HepG2 (cell line): Measurements from ENCODE around the gene PRUNE1. TPM values are rescaled to one million over a fixed set of nuclear protein-coding genes. Genes with fewer than 3 reads are reported as not detected.

ENCODE experiments used
- ARNT ChIP-seq: fragments of 450-650 bp; IDR thresholded peaks from 2 replicates; pipeline ENCODE4 v1.6.1; 2017
- CBX1 ChIP-seq: IDR thresholded peaks from one replicate; pipeline ENCODE4 v1.6.1; 2016; ENCODE audit warnings: antibody characterized with exemption, low read depth
- FOXK2 ChIP-seq: fragments of 450-650 bp; IDR thresholded peaks from 2 replicates; pipeline ENCODE4 v1.6.1; 2016
- KLF9 ChIP-seq: IDR thresholded peaks from 2 replicates; pipeline ENCODE4 v1.6.1; 2016; ENCODE audit warnings: low read depth
- MAZ ChIP-seq, 2 experiments: sonication (generic) in 1 of 2; formaldehyde crosslinking in 1 of 2; IDR thresholded peaks; 2 replicates each; pipeline versions ENCODE4 v1.5.0 to v1.6.1; 2012 to 2020; ENCODE audit warnings: low read depth in 2 of 2, mild to moderate bottlenecking in 2 of 2, borderline replicate concordance in 1 of 2, improper control_type of control experiment in 1 of 2, low read length in 1 of 2, missing genetic modification reagents in 1 of 2, moderate library complexity in 1 of 2
- MBNL3 ChIP-seq: fragments of 250-450 bp; sonication (Bioruptor Pico); conservative IDR thresholded peaks from 2 replicates; pipeline ENCODE4 v1.8.0; 2022; ENCODE audit warnings: mild to moderate bottlenecking, inconsistent platforms
- MNT ChIP-seq: fragments of 450-650 bp; IDR thresholded peaks from 2 replicates; pipeline ENCODE4 v1.6.1; 2016
- NFE2 ChIP-seq: sonication (generic); formaldehyde crosslinking; IDR thresholded peaks from 2 replicates; pipeline ENCODE4 v1.4.0; 2020; ENCODE audit warnings: missing genetic modification reagents
- PAF1 ChIP-seq: IDR thresholded peaks from 2 replicates; pipeline ENCODE4 v1.6.1; 2016; ENCODE audit warnings: missing genetic modification reagents, missing compliant biosample characterization
- PAWR ChIP-seq: sonication (generic); formaldehyde crosslinking; IDR thresholded peaks from 2 replicates; pipeline ENCODE4 v1.4.0; 2020; ENCODE audit warnings: missing genetic modification reagents, mild to moderate bottlenecking, borderline replicate concordance
- SETDB1 ChIP-seq: sonication (generic); formaldehyde crosslinking; IDR thresholded peaks from 2 replicates; pipeline ENCODE4 v1.5.1; 2020; ENCODE audit warnings: missing genetic modification reagents, mild to moderate bottlenecking, borderline replicate concordance
- SRSF9 ChIP-seq: fragments of 200-400 bp; formaldehyde crosslinking; IDR thresholded peaks from 2 replicates; pipeline ENCODE4 v1.6.1; 2018; ENCODE audit warnings: borderline replicate concordance, mild to moderate bottlenecking, low read depth, low read length; ENCODE audit not compliant: insufficient read depth, poor library complexity, severe bottlenecking
- ZBTB39 ChIP-seq: sonication (generic); formaldehyde crosslinking; IDR thresholded peaks from 2 replicates; pipeline ENCODE4 v1.5.0; 2020; ENCODE audit warnings: missing genetic modification reagents
- ZNF224 ChIP-seq: sonication (generic); formaldehyde crosslinking; IDR thresholded peaks from 2 replicates; pipeline ENCODE4 v1.5.0; 2020; ENCODE audit warnings: mild to moderate bottlenecking, missing genetic modification reagents
- ZNF263 ChIP-seq: sonication (generic); formaldehyde crosslinking; IDR thresholded peaks from 2 replicates; pipeline ENCODE4 v1.4.0; 2020; ENCODE audit warnings: missing genetic modification reagents
- ZNF274 ChIP-seq: sonication (generic); formaldehyde crosslinking; IDR thresholded peaks from 2 replicates; pipeline ENCODE4 v1.5.1; 2020; ENCODE audit warnings: mild to moderate bottlenecking, missing genetic modification reagents
- ZNF3 ChIP-seq: IDR thresholded peaks from 2 replicates; pipeline ENCODE4 v1.7.0; 2017; ENCODE audit warnings: inconsistent platforms
- ZNF446 ChIP-seq: sonication (generic); formaldehyde crosslinking; IDR thresholded peaks from 2 replicates; pipeline ENCODE4 v1.5.0; 2020; ENCODE audit warnings: mild to moderate bottlenecking, missing genetic modification reagents
- ZNF530 ChIP-seq: sonication (generic); formaldehyde crosslinking; IDR thresholded peaks from 2 replicates; pipeline ENCODE4 v1.5.0; 2020; ENCODE audit warnings: low read depth, mild to moderate bottlenecking, missing genetic modification reagents
- ZNF597 ChIP-seq: sonication (generic); formaldehyde crosslinking; IDR thresholded peaks from 2 replicates; pipeline ENCODE4 v1.5.0; 2020; ENCODE audit warnings: missing genetic modification reagents
- ZNF709 ChIP-seq: sonication (generic); formaldehyde crosslinking; IDR thresholded peaks from 2 replicates; pipeline ENCODE4 v1.5.0; 2020; ENCODE audit warnings: mild to moderate bottlenecking, missing genetic modification reagents
- ZNF850 ChIP-seq: sonication (generic); formaldehyde crosslinking; conservative IDR thresholded peaks from 2 replicates; pipeline ENCODE4 v1.9.0; 2021; ENCODE audit warnings: mild to moderate bottlenecking, missing genetic modification reagents
- ZNF878 ChIP-seq: sonication (generic); formaldehyde crosslinking; IDR thresholded peaks from 2 replicates; pipeline ENCODE4 v1.8.1; 2023; ENCODE audit warnings: mild to moderate bottlenecking, missing genetic modification reagents, moderate library complexity
- ZSCAN21 ChIP-seq: sonication (generic); formaldehyde crosslinking; IDR thresholded peaks from 2 replicates; pipeline ENCODE4 v1.8.0; 2022; ENCODE audit warnings: mild to moderate bottlenecking, missing genetic modification reagents, moderate library complexity, borderline replicate concordance
- polyA plus RNA-seq, 8 experiments: library from polyadenylated mRNA; depleted of rRNA in 3 of 8; stranded (reverse) in 7 of 8; unstranded in 1 of 8; fragments of >200 nt; fragmentation: Illumina TruSeq in 4 of 8; extraction: Trizol in 4 of 8; gene quantifications; 2 replicates each; pipeline versions ENCODE4 v1.2.1 to v1.2.3, GENCODE V29; 2011 to 2016; ENCODE audit warnings: low read depth in 4 of 8, missing spikeins in 1 of 8, mixed read lengths in 1 of 8; ENCODE audit not compliant: insufficient read depth in 1 of 8
- total RNA-seq, 5 experiments: library from RNA; depleted of rRNA; stranded (reverse); fragments of >200 nt; fragmentation: Illumina TruSeq; extraction: Trizol; gene quantifications; 2 replicates each; pipeline ENCODE4 v1.2.3, GENCODE V29; 2016; ENCODE audit warnings: low read depth in 1 of 5
- TF ChIP-seq, protein P1 (sequence below): IDR thresholded peaks from 2 replicates; pipeline ENCODE4 v1.6.1; 2016; ENCODE audit warnings: mild to moderate bottlenecking

PRUNE1 gene
- total and polyA plus RNA-seq, 2 of the 13 experiments (the other 11 are each of a cell fraction or from before 2014, with no cell fraction given) = 19.0 to 31.9 TPM

GRCh38 chr1:151059109-151060006 lies 51.1 kb downstream of the PRUNE1 start, which contains the start of gene CDC42SE1 (continued):
- no peak for TF ChIP-seq ZBTB39
- TF ChIP-seq ZNF274 = no peak; the same call in 1 of the 2 replicates
- no peak for TF ChIP-seq ARNT
- no peak for TF ChIP-seq PAWR (CRISPR knock-in tag)
- no peak for TF ChIP-seq ZNF224
- TF ChIP-seq KLF9 (CRISPR knock-in tag) = no peak
- TF ChIP-seq MBNL3 (CRISPR knock-in tag) = no peak
- TF ChIP-seq PAF1 (CRISPR knock-in tag) = no peak
- no peak for TF ChIP-seq ZNF878 (CRISPR knock-in tag)
- TF ChIP-seq CBX1 = peak; percentile 72
- no peak for TF ChIP-seq ZNF3
- no peak for TF ChIP-seq SRSF9
- TF ChIP-seq ZSCAN21 = peak; percentile 72; the same call in 1 of the 2 replicates
- TF ChIP-seq ZNF446 (CRISPR knock-in tag) = 0 out of 2 replicates have a peak, but pooled peaks have one; percentile 67
- TF ChIP-seq FOXK2 = no peak
- no peak for TF ChIP-seq ZNF530 (CRISPR knock-in tag)
- no peak for TF ChIP-seq ZNF263 (CRISPR knock-in tag)
- no peak for TF ChIP-seq MNT
- TF ChIP-seq, protein P1, sequence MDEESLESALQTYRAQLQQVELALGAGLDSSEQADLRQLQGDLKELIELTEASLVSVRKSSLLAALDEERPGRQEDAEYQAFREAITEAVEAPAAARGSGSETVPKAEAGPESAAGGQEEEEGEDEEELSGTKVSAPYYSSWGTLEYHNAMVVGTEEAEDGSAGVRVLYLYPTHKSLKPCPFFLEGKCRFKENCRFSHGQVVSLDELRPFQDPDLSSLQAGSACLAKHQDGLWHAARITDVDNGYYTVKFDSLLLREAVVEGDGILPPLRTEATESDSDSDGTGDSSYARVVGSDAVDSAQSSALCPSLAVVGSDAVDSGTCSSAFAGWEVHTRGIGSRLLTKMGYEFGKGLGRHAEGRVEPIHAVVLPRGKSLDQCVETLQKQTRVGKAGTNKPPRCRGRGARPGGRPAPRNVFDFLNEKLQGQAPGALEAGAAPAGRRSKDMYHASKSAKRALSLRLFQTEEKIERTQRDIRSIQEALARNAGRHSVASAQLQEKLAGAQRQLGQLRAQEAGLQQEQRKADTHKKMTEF (CRISPR knock-in tag) = peak; percentile 93
- TF ChIP-seq ZNF709 (CRISPR knock-in tag) = peak; percentile 65; the same call in 1 of the 2 replicates
- TF ChIP-seq SETDB1 (CRISPR knock-in tag) = no peak
- peak; percentile 27; the same call in 1 of the 2 replicates for TF ChIP-seq MAZ (IDR thresholded peaks at IDR 0.05; ENCODE audit: borderline replicate concordance, low read depth, low read length)
- TF ChIP-seq MAZ (CRISPR knock-in tag; IDR thresholded peaks at IDR 0.05; ENCODE audit: low read depth) = peak; percentile 83
- no peak for TF ChIP-seq NFE2
- TF ChIP-seq ZNF597 (CRISPR knock-in tag) = no peak
- TF ChIP-seq ZNF850 (CRISPR knock-in tag) = no peak
